ENCODE data around the gene CACNA2D3.

The CACNA2D3 gene

DNA sequence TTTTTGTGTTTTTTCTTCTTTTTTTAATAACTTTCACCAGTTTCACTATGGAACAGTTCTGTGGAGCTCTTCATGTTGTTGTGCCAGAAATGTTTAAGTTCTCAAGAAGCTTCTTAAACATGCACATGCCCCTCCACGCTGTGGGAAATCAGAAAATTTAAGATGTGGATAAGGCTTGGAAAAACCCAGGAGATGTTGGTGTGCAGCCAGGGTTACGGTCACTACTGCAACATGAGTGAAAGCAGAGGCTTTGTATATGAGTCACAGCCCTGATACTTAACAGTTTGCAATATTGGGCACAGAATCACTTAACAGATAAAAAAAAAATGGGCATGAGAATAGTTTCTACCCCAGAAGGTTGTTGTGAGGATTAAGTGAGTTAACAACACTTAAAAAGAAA lies 405.6 kb downstream of the CACNA2D3 start:
- peak; percentile 3 for DNase-seq (ENCODE audit: low read depth)

GRCh38 chr3:54528668-54529067 lies 406.3 kb downstream of the CACNA2D3 start:
- no peak overlapping the region for H3K4me3 ChIP-seq (ENCODE audit: control insufficient read depth, low read depth, low read length)
- DNase-seq (ENCODE audit: low read depth) = no peak
- TF ChIP-seq, protein P1, sequence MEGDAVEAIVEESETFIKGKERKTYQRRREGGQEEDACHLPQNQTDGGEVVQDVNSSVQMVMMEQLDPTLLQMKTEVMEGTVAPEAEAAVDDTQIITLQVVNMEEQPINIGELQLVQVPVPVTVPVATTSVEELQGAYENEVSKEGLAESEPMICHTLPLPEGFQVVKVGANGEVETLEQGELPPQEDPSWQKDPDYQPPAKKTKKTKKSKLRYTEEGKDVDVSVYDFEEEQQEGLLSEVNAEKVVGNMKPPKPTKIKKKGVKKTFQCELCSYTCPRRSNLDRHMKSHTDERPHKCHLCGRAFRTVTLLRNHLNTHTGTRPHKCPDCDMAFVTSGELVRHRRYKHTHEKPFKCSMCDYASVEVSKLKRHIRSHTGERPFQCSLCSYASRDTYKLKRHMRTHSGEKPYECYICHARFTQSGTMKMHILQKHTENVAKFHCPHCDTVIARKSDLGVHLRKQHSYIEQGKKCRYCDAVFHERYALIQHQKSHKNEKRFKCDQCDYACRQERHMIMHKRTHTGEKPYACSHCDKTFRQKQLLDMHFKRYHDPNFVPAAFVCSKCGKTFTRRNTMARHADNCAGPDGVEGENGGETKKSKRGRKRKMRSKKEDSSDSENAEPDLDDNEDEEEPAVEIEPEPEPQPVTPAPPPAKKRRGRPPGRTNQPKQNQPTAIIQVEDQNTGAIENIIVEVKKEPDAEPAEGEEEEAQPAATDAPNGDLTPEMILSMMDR (IDR thresholded peaks at IDR 0.05; ENCODE audit: control insufficient read depth, insufficient read depth, low read depth, low read length, missing control alignments) = no peak

More for the DNA sequence above, 405.6 kb downstream of the CACNA2D3 start:
- H3K4me3 ChIP-seq (ENCODE audit: control insufficient read depth, low read depth, low read length) = no peak overlapping the region
- TF ChIP-seq, protein P1 (IDR thresholded peaks at IDR 0.05; ENCODE audit: control insufficient read depth, insufficient read depth, low read depth, low read length, missing control alignments) = no peak

GRCh38 chr3:54530091-54530490 lies 407.7 kb downstream of the CACNA2D3 start:
- TF ChIP-seq, protein P1 (IDR thresholded peaks at IDR 0.05; ENCODE audit: control insufficient read depth, insufficient read depth, low read depth, low read length, missing control alignments) = no peak
- no peak overlapping the region for H3K4me3 ChIP-seq (ENCODE audit: control insufficient read depth, low read depth, low read length)
- no peak for DNase-seq (ENCODE audit: low read depth)

DNA sequence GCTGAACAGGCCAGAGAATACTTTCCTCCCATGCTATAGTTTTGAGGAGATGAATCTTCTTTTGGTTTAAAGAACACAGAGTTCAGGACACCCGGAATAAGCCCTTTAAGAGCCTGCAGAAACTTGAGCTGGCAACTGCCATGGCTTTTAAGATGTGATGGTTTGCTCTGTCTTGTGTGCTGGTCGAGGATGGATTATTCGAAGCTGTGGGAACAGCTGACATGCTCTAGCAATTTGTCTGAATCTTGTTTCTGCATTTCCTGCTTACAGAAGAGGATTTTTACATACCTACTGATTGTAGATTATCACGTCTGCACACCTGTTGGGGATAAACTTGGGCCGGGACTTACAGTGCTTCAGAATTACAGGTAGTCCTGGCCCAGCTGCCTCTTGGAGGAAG lies 408.6 kb downstream of the CACNA2D3 start:
- TF ChIP-seq, protein P1 (IDR thresholded peaks at IDR 0.05; ENCODE audit: control insufficient read depth, insufficient read depth, low read depth, low read length, missing control alignments) = no peak
- H3K4me3 ChIP-seq (ENCODE audit: control insufficient read depth, low read depth, low read length) = no peak overlapping the region
- DNase-seq (ENCODE audit: low read depth) = no peak

DNA sequence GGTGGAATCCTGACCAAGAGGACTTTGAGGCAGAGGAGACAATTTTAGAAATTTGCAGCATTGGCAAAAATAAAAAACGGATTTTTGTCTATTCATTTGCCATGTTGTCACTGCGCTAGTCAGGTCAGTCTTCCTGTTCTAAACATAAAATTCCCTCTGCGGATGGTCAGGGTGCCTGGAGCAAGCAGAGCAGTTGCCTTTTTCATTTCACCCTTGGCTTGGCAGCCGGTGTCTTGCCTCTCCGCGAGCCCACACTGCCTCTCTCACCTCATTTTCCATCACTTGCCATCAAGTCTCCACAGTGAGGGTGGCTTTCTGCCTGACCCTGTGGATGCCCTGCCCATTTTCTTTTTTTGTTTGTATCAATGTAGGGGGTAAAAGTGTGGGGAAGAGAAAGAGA lies 409.4 kb downstream of the CACNA2D3 start:
- no peak for DNase-seq (ENCODE audit: low read depth)
- TF ChIP-seq, protein P1 (IDR thresholded peaks at IDR 0.05; ENCODE audit: control insufficient read depth, insufficient read depth, low read depth, low read length, missing control alignments) = no peak
- H3K4me3 ChIP-seq (ENCODE audit: control insufficient read depth, low read depth, low read length) = no peak overlapping the region

- H3K4me3 ChIP-seq (ENCODE audit: control insufficient read depth, low read depth, low read length) = no peak overlapping the region
- TF ChIP-seq, protein P1 (IDR thresholded peaks at IDR 0.05; ENCODE audit: control insufficient read depth, insufficient read depth, low read depth, low read length, missing control alignments) = no peak
Observed at GRCh38 chr3:54533856-54534255, 411.5 kb downstream of the CACNA2D3 start.

GRCh38 chr3:54535619-54536018 lies 413.3 kb downstream of the CACNA2D3 start:
- DNase-seq (ENCODE audit: low read depth) = no peak
- H3K4me3 ChIP-seq (ENCODE audit: control insufficient read depth, low read depth, low read length) = no peak overlapping the region
- TF ChIP-seq, protein P1 (IDR thresholded peaks at IDR 0.05; ENCODE audit: control insufficient read depth, insufficient read depth, low read depth, low read length, missing control alignments) = no peak

More at GRCh38 chr3:54533856-54534255, 411.5 kb downstream of the CACNA2D3 start:
- DNase-seq (ENCODE audit: low read depth) = no peak

Data from AG09309 (cell line).